Measurements from ENCODE around the gene APBA2.

The APBA2 gene

GRCh38 chr15:29111705-29112281 lies 226.0 kb downstream of the APBA2 start:
- DNase-seq, result no peak

GRCh38 chr15:29113336-29114220 lies 227.8 kb downstream of the APBA2 start:
- no peak for DNase-seq

GRCh38 chr15:29114221-29115092 lies 228.7 kb downstream of the APBA2 start:
- no peak for DNase-seq

GRCh38 chr15:29115093-29115991 lies 229.6 kb downstream of the APBA2 start:
- no peak for DNase-seq

GRCh38 chr15:29116970-29117700 lies 231.4 kb downstream of the APBA2 start:
- DNase-seq, result no peak

GRCh38 chr15:29117778-29118177 lies 232.0 kb downstream of the APBA2 start:
- no peak for DNase-seq

GRCh38 chr15:29119847-29120246 lies 234.1 kb downstream of the APBA2 start:
- no peak for DNase-seq

GRCh38 chr15:29120593-29121368 lies 235.0 kb downstream of the APBA2 start:
- no peak for DNase-seq

- no peak for DNase-seq
Measured at GRCh38 chr15:29121369-29121656, 235.5 kb downstream of the APBA2 start.

- DNase-seq, result no peak
Measured at GRCh38 chr15:29121907-29122306, 236.1 kb downstream of the APBA2 start.

GRCh38 chr15:29122506-29122905 lies 236.7 kb downstream of the APBA2 start:
- no peak for DNase-seq

- DNase-seq, result no peak
Measured at GRCh38 chr15:29123171-29123570, 237.4 kb downstream of the APBA2 start.

- no peak for DNase-seq
Measured at GRCh38 chr15:29123991-29124390, 238.2 kb downstream of the APBA2 start.

- no peak for DNase-seq
Measured at GRCh38 chr15:29124581-29125381, 239.0 kb downstream of the APBA2 start.

GRCh38 chr15:29125382-29126207 lies 239.8 kb downstream of the APBA2 start:
- DNase-seq, result no peak

- no peak for DNase-seq
Measured at GRCh38 chr15:29126208-29126536, 240.4 kb downstream of the APBA2 start.

GRCh38 chr15:29126821-29127461 lies 241.2 kb downstream of the APBA2 start:
- no peak for DNase-seq

GRCh38 chr15:29127506-29128430 lies 242.0 kb downstream of the APBA2 start:
- DNase-seq, result no peak
